GM18502 (cell line): ENCODE measurements around the gene GSC2.

Source experiments
- ATAC-seq: cut with Tn5 transposase; IDR thresholded peaks from one replicate; pipeline ENCODE4 v1.9.1; 2021; ENCODE audit warnings: mild to moderate bottlenecking; ENCODE audit not compliant: unreplicated experiment, poor library complexity

The GSC2 gene

GRCh38 chr22:19178657-19179496 is 28.8 kb upstream of the GSC2 start, which contains the start of gene SLC25A1:
Gene SLC25A1, minus strand, starts transcription at chr22:19178736. Its CDS starts 63 bp downstream, at chr22:19178673.
- ATAC-seq: peak; percentile 68

GRCh38 chr22:19178065-19178656 is 28.1 kb upstream of the GSC2 start:
- peak; percentile 43 for ATAC-seq

GRCh38 chr22:19177164-19178064 is 27.3 kb upstream of the GSC2 start:
- no peak for ATAC-seq

- ATAC-seq: no peak
Observed at GRCh38 chr22:19176732-19177131, 26.6 kb upstream of the GSC2 start.

GRCh38 chr22:19176175-19176643 is 26.1 kb upstream of the GSC2 start:
- no peak for ATAC-seq

- no peak for ATAC-seq
Observed at GRCh38 chr22:19175602-19176174, 25.6 kb upstream of the GSC2 start.

GRCh38 chr22:19175026-19175601 is 25.0 kb upstream of the GSC2 start:
- no peak for ATAC-seq

- ATAC-seq: no peak
Observed at GRCh38 chr22:19174106-19175025, 24.3 kb upstream of the GSC2 start.

- no peak for ATAC-seq
Observed at GRCh38 chr22:19173047-19174035, 23.2 kb upstream of the GSC2 start.

- ATAC-seq: no peak
Observed at GRCh38 chr22:19172213-19173046, 22.3 kb upstream of the GSC2 start.

GRCh38 chr22:19169947-19170318 is 19.8 kb upstream of the GSC2 start:
- ATAC-seq: no peak

- no peak for ATAC-seq
Observed at GRCh38 chr22:19169002-19169946, 19.2 kb upstream of the GSC2 start.

- ATAC-seq: no peak
Observed at GRCh38 chr22:19168088-19168890, 18.2 kb upstream of the GSC2 start.

- ATAC-seq: no peak
Observed at GRCh38 chr22:19167106-19167869, 17.2 kb upstream of the GSC2 start.
